HG03039 (cell line): ENCODE measurements around the gene FZD2.
"Not testable (repeated sequence)": the region's sequence is repeated elsewhere in the genome, so short reads cannot be mapped to it uniquely, and the experiment has no call there.

Source experiments
- ATAC-seq: cut with Tn5 transposase; IDR thresholded peaks from one replicate; pipeline ENCODE4 v1.9.1; 2021; ENCODE audit warnings: mild to moderate bottlenecking, moderate library complexity; ENCODE audit not compliant: unreplicated experiment

FZD2 gene

GRCh38 chr17:44572801-44573200 is 15.5 kb downstream of the FZD2 start:
- ATAC-seq: no peak

DNA sequence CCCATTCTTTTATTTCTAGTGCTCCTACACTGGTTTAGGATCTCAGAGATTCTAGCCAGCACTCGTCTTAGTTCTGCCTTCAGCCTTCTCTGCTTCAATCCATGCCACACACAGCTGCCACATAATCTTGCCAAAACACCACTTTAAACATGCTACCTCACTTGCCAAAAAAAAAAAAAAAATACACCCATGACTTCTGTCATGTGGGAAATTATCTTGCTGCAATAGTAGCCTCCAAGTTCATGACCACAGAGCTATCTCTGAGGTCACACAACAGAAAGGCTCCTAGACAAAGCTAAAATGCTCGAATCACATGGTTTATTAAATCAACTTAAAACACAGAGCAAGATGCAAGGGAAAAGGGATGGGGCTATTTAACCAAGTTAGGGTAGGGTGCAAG is 18.1 kb downstream of the FZD2 start:
- ATAC-seq: no peak

DNA sequence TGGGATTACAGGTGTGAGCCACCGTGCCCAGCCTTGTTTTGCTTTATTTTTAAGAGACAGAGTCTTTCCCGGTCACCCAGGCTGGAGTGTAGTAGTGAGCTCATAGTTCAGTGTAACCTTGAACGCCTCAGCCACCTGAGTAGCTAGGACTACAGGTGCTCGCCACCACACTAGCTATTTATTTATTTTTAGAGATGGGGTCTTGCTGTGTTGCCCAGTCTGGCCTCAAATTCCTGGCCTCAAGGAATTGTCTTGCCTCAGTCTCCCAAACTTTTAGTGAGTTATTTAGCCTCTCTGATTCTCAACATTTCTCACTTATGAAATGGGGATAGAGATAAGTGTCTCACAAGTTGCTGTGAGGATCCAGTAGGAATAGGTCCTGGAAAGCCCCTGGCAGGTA is 21.7 kb downstream of the FZD2 start:
- no peak for ATAC-seq

DNA sequence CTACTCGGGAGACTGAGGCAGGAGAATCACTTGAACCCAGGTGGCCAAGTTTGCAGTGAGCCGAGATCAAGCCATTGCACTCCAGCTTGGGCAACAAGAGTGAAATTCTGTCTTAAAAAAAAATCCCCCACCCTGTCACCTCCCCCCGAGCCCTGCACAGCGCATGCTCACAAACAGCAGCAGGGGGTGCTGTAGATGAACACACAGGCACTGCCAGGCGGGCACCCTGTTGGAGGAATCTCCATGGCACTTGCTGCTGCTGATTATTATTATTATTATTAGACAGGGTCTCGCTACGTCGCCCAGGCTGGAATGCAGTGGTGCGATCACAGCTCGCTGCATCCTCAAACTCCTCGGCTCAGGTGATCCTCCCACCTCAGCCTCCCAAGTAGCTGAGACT is 24.6 kb downstream of the FZD2 start:
- no peak for ATAC-seq

DNA sequence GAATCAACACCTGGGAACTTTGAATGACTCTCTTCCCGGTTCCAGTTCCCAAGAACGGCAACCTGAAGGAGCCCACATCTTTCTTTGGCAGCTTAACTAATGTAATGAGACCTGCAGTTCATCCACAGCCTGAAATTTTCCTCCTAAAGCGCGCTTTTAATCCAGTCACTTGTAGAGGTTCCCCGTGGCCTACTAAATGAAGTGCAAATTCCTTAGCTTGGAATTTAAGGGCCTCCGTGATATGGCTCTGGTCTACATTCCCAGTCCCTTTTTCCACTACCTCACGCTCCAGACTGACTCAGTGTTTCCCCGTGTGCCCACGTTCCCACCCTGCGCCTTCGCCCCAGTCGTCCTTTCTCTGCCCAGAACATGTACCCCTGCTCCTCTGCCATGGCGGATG is 27.2 kb downstream of the FZD2 start:
- no peak for ATAC-seq

DNA sequence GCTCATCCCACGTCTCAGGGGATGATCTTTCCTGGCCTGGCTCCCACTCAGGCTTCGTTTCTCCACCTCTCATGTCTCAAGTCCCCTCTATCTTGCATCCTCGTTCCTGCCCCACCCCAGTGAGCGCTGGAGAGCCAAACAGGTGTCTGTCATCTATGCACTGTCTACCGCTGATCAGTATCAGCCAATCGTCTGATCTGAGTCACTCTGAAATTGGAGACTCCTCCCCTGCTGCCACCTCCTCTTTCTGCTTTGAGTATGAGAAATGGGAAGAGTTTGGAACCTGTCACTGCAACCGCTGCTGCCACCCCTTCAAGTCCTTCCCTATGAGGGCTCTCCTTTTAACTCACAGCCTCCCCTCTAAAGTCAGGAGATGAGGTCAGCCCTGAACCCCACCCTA is 28.0 kb downstream of the FZD2 start:
- ATAC-seq: no peak

DNA sequence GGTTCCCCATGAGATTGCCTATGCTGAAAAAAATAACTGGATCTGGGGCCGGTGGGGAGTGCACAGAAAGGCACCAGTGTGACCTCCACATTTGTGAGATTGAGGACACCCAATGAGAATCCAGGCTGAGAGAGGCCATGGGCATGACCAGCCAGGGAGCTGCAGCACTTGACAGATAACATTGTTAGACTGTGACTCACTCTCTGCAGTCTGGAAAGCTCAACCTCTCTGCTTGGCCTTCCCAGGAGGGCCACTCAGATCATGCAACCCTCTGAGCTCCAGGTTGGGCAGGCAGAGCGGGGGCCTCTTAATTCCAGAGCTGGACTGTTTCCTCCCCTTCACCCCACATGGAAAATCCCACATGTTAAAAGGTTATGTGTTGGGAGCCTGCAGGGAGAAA is 30.1 kb downstream of the FZD2 start:
- no peak for ATAC-seq

DNA sequence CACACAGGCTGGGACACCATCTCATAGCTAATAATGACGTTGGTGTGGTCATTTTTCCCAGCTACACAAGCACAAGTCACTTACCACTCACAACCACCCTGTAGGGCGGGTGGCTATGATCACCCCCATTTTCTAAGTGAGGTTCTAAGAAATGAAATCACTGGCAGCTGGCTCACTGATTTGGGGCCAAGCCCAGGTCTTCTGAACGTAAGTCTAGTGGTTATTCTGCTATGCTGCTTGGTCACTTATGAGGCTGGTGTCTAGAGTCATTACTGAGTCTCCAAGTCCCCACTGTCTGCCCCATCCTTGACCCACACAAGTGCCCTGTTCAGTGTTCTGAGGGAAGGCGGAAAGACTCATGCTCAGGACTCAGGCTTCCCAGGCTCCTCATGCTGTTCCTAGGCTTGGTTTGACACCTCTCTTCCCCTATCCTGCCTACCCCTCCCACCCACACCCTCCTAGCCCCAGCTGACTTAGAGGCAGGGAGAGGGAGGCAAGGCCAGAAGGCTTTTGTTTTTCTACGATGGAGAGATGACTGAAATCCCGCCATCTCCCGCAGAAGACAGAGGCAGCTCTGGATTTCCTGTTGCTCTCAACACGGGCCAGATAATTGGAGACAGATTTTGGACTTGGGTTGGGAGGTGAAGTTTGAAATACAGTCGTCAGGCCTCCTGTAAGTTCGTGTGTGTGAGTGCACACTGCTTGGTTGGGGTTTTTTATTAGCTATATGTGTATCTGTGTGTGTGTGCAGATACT is 32.2 kb downstream of the FZD2 start:
- no peak for ATAC-seq

DNA sequence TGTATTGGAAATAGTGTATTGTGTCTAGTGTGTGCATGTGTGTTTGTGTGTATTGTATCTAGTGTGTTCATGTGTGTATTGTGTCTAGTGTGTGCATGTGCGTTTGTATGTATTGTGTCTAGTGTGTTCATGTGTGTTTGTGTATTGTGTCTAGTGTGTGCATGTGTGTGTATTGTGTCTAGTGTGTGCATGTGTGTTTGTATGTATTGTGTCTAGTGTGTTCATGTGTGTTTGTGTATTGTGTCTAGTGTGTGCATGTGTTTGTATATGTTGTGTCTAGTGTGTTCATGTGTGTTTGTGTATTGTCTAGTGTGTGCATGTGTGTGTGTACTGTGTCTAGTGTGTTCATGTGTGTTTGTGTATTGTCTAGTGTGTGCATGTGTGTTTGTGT is 32.8 kb downstream of the FZD2 start:
- ATAC-seq: not testable (repeated sequence)

- ATAC-seq: not testable (repeated sequence)
These were observed 33.5 kb downstream of the FZD2 start for GRCh38 chr17:44590762-44591161.

GRCh38 chr17:44591206-44591605 is 33.9 kb downstream of the FZD2 start:
- ATAC-seq: no peak

DNA sequence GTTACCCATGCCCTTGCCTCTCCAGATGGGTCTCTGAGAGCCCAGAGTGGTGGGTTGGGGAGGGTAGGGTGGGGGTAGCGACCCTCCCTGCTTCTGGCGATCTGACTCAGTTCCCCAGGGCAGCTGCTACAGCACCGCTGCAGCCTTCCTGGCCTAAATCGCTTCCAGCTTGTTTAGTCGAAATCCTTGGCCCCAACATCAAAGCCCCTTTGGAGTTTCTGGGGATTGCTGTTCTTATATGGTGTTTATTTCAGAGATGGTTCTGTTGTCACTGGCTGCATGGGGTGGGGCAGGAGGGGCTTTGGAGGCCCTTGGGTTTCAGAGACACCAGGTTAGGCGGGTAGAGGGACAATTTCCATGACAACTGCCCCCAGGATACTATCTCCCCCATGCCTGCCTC is 35.9 kb downstream of the FZD2 start:
- ATAC-seq: no peak

- no peak for ATAC-seq
These were observed 38.0 kb downstream of the FZD2 start for GRCh38 chr17:44595216-44595775.

- no peak for ATAC-seq
These were observed 41.0 kb downstream of the FZD2 start for GRCh38 chr17:44598329-44598728.

GRCh38 chr17:44598932-44599297 is 41.6 kb downstream of the FZD2 start:
- no peak for ATAC-seq

GRCh38 chr17:44599298-44600175 is 42.3 kb downstream of the FZD2 start:
- ATAC-seq: no peak

- no peak for ATAC-seq
These were observed 44.3 kb downstream of the FZD2 start for GRCh38 chr17:44601539-44601938.

- ATAC-seq: no peak
These were observed 44.7 kb downstream of the FZD2 start for GRCh38 chr17:44601973-44602372.

DNA sequence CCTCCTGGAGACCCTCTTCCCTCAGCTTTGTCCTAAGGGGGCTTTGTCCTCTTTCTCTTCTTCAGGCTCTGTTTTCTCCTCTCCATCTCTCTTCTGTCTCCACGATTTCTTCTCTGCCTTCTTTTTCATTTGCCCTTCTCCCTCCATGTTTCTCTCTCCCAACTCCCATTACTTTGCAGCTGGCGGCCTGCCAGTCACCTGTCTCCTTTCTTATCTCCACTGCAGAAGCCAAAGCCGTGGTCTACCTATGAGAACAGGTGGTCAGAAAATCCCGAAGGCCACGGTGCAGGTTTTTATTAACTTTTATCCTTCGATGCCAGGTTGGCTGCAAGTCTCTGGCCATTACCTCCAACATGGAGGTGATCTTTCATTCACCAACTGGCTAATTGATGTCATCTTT is 45.1 kb downstream of the FZD2 start:
- ATAC-seq: no peak

- no peak for ATAC-seq
These were observed 45.7 kb downstream of the FZD2 start for GRCh38 chr17:44602970-44603369.

DNA sequence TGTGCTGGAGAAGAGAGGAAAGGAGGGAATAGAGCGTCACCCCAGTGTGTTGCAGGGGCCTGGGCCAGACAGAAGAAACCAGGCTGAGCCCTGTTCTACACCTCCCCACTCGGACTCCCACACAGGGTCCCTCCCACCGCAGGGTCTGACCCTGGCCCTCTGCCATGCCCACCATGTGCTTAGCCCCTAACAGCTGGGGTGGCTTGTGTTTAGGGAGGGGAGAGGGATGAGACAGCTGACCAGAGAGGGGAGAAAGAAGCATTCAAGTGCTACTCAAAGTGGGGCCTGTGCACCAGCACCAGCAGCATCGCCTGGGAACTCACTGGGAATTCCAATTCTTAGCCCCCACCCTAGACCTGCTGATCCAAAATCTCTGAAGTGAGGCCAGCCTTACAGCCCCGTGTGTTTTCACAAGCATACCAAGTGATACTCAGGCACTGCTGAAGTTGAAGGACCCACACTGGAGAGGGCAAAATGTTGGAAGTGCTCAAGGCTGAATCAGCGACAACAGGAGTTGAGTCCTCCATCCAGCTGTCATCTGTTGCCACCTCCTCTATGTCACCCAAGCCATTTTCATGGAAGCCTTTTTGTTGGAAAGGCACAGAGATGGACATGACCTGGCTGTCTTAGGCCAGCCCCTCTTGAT is 47.0 kb downstream of the FZD2 start:
- no peak for ATAC-seq
